Activated CD4-positive, alpha-beta T cell treated with anti-CD3 and anti-CD28 coated beads, Interleukin-2, amount 50 U/mL, for 48 hours (primary cell): ENCODE data around the gene UNKL.

Experiments
- DNase-seq, 2 experiments: peaks; one replicate each; pipeline ENCODE4 v3.0.0-alpha.2; 2020

UNKL gene

GRCh38 chr16:1414532-1415260 is at the start of gene UNKL:
UNKL (minus strand) TSS chr16:1414704; CDS start chr16:1414691, 13 bp downstream.
- peak; percentile 77 to 82 for DNase-seq

GRCh38 chr16:1461146-1461545 is 46.6 kb upstream of the UNKL start:
- DNase-seq: no peak

- DNase-seq: no peak
Observed at GRCh38 chr16:1460602-1461138, 46.2 kb upstream of the UNKL start.

- DNase-seq: no peak
Observed at GRCh38 chr16:1459967-1460366, 45.5 kb upstream of the UNKL start.

- no peak for DNase-seq
Observed at GRCh38 chr16:1458977-1459341, 44.5 kb upstream of the UNKL start.

- DNase-seq: peak; percentile 29 to 35
Observed at GRCh38 chr16:1458336-1458976, 44.0 kb upstream of the UNKL start.

GRCh38 chr16:1457489-1458245 is 43.2 kb upstream of the UNKL start:
- no peak for DNase-seq

- DNase-seq: no peak
Observed at GRCh38 chr16:1456951-1457350, 42.4 kb upstream of the UNKL start.

- no peak for DNase-seq
Observed at GRCh38 chr16:1455190-1456171, 41.0 kb upstream of the UNKL start.

- no peak for DNase-seq
Observed at GRCh38 chr16:1454561-1454960, 40.1 kb upstream of the UNKL start.

GRCh38 chr16:1453316-1453715 is 38.8 kb upstream of the UNKL start:
- no peak for DNase-seq

- DNase-seq: no peak
Observed at GRCh38 chr16:1452530-1452929, 38.0 kb upstream of the UNKL start.

GRCh38 chr16:1451702-1452392 is 37.3 kb upstream of the UNKL start:
- DNase-seq: no peak

GRCh38 chr16:1450841-1451240 is 36.3 kb upstream of the UNKL start:
- no peak for DNase-seq

GRCh38 chr16:1450218-1450617 is 35.7 kb upstream of the UNKL start:
- DNase-seq: no peak

- DNase-seq: no peak
Observed at GRCh38 chr16:1449201-1449788, 34.8 kb upstream of the UNKL start.

- no peak for DNase-seq
Observed at GRCh38 chr16:1448536-1449116, 34.1 kb upstream of the UNKL start.

GRCh38 chr16:1447965-1448364 is 33.5 kb upstream of the UNKL start:
- no peak for DNase-seq

GRCh38 chr16:1446296-1447080 is 32.0 kb upstream of the UNKL start:
- DNase-seq: no peak
